ENCODE measurements around the gene FLYWCH2.
A peak's percentile ranks its signal among the peaks of the same experiment; 100 is the strongest.
"Not testable (repeated sequence)": the region's sequence is repeated elsewhere in the genome, so short reads cannot be mapped to it uniquely, and the experiment has no call there.

GRCh38 chr16:2907084-2907753 is 24.2 kb downstream of the FLYWCH2 start:
- peak; percentile 46 to 74 (median 72) for TF ChIP-seq CTCF (IDR thresholded peaks at IDR 0.05)
- not testable (repeated sequence) for TF ChIP-seq POLR2A (IDR thresholded peaks at IDR 0.05)

All from testis (tissue), 2 donors.